Measurements from ENCODE around the gene CTNNBIP1.
"Not testable (repeated sequence)": the region's sequence is repeated elsewhere in the genome, so short reads cannot be mapped to it uniquely, and the experiment has no call there.

The CTNNBIP1 gene

GRCh38 chr1:9805006-9805508, 105.0 kb downstream of the CTNNBIP1 start:
- DNase-seq (ENCODE audit: low read depth) = no peak

- not testable (repeated sequence) for DNase-seq (ENCODE audit: low read depth)
Measured at GRCh38 chr1:9803003-9803918, 106.8 kb downstream of the CTNNBIP1 start.

DNA sequence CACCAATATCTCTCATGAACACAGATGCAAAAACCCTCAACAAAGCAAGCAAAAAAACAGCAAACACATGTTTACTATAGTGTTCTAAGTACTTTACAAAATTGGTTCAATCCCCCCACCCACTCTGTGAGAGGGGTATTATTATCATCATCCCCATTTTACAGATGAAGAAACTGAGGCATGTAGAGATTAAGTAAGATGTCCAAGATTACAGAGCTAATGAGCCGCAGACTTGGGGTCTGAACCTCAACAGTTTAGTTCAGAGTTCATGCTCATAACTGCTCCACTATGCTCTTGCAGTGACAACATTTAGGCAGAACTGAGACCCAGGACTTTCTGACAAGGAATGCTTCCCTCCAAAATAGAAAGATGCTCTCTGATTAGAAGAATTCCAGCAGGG, 108.2 kb downstream of the CTNNBIP1 start:
- DNase-seq (ENCODE audit: low read depth) = no peak

All from stimulated activated CD8-positive, alpha-beta memory T cell treated with anti-CD3 and anti-CD28 coated beads, Interleukin-15, amount 100 ng/mL, for 1 hour (primary cell).